HG03108 (cell line): Measurements from ENCODE around the gene CYP39A1.
A peak's percentile ranks its signal among the peaks of the same experiment; 100 is the strongest.
"Not testable (repeated sequence)": the region's sequence is repeated elsewhere in the genome, so short reads cannot be mapped to it uniquely, and the experiment has no call there.

Source experiments
- ATAC-seq: cut with Tn5 transposase; IDR thresholded peaks from one replicate; pipeline ENCODE4 v1.9.1; 2021; ENCODE audit warnings: moderate library complexity; ENCODE audit not compliant: unreplicated experiment

The CYP39A1 gene

DNA sequence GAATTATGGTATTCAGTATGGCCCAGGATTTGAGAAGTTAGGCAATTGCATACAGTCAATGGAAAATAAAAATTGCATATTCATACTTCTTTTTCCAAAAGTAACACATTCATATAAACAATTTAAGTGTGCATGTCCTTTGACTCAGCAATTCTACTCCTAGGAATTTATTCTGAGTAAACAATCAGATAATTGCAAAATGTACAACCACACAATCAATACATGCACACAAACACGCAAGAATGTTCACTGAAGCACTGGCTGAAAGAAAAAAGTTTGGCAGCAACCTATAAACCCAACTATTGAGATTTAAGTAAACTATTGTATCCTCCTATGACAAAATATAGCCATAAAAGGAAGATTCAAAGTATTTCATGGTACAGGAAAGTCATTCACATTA lies 1.6 kb downstream of the CYP39A1 start:
- ATAC-seq, result no peak

DNA sequence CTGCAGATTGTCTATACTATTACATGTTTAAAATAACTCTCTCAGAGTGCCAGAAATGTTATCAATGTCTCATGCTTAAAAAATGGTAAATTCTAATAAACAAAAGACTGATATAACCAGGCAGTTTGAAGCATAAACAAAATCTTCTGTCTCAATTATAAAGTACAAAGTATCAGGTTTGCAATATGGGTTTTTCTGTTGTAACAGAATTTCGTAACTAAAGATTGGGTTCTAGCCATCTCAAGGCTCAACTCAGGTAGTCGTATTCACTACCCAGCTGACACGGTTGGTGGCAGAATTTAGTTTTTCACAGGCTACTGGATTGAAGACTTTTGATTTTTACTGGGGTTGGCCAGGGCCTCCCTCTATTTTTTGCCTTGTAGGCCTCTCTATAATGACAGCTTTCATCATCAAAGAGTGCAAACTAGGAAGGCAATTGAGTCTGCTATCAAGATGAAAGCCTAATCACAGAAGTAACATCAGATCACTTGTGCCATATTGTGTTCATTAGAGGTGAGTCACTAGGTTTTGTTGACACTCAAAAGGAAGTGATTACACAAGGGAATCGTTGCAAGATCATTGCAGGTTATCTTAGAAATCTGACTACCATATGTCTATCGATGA lies 3.6 kb downstream of the CYP39A1 start:
- ATAC-seq, result no peak

DNA sequence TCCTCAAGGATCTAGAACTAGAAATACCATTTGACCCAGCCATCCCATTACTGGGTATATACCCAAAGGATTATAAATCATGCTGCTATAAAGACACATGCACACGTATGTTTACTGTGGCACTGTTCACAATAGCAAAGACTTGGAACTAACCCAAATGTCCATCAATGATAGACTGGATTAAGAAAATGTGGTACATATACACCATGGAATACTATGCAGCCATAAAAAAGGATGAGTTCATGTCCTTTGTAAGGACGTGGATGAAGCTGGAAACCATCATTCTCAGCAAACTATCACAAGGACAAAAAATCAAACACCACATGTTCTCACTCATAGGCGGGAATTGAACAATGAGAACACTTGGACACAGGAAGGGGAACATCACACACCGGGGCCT lies 4.5 kb downstream of the CYP39A1 start:
- ATAC-seq, result not testable (repeated sequence)

GRCh38 chr6:46645265-46645664 lies 7.4 kb downstream of the CYP39A1 start:
- no peak for ATAC-seq

DNA sequence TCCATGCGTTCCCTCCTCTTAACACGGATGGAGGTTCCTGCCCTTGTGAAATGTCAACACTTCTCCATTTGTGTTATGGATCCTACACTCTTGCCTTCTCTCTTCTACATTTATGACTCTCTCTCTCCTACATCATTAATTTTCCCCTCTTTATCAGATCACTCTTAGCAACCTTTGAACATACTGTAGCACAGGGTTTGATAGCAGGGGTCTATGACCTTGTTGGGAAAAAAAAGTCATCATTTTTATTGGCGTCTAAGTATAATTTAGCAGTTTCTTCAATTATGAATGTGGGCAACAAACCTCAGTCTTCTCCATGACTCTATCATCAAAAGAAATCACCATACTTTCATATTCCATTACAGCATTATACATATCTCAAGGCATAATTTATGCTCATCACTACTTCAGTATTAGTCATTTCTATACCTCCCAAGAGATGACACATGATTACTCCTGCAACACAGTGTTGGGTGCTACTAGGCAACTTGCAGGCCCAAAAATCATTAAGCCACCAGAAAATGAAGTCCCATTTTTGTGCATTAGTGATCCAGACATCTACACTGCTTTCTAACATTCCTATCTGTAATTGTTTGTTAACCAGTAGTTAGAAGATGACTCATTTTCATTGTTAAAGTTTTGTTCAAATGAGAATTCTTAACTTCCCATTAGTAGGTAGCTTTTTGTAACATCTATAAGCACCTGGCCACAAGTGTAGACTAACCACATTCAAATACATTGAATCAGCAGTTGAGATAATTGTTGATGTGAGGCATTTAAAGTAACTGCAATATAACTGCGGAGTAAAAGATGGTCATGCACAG lies 9.5 kb downstream of the CYP39A1 start:
- ATAC-seq, result no peak

DNA sequence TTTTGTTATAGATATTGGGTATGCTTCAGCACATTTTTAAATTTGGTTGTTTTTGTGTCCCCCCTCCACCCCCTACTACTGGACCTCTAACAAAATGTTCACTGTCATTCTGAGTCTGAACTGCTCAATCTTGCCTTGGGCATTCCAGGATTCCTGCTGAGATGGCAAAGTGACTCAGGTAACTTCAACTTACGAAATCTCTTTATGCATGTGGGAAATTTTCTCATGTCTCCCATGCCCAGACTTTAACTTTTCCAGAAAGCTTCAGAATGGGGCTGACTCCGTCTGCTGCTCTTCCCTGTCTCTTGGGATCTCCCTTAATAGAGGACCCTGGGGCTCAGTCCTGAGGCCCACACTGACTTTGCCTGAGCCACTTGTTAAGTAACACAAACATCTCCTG lies 14.0 kb downstream of the CYP39A1 start:
- ATAC-seq, result no peak

- no peak for ATAC-seq
These were observed 14.7 kb downstream of the CYP39A1 start for GRCh38 chr6:46637933-46638332.

DNA sequence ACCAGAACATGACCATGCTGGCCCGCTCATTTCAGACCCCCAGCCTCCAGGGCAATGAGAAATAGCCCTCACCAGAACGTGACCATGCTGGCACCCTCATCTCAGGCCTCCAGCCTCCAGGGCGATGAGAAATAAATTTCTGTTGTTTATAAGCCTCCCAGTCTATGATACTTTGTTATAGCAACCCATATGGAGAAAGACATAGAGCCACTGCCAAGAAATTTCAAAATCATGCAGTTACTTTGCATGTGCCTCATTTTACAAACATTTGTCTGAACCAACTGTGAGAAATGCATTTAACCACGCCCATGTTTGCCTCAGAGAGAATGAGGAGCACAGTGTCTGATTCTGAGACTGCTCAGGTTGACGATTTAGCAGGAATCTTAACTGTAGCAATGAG lies 15.5 kb downstream of the CYP39A1 start:
- ATAC-seq, result no peak

GRCh38 chr6:46635462-46635861 lies 17.2 kb downstream of the CYP39A1 start:
- ATAC-seq, result no peak

GRCh38 chr6:46632053-46632452 lies 20.6 kb downstream of the CYP39A1 start:
- ATAC-seq, result no peak

GRCh38 chr6:46629691-46630090 lies 22.9 kb downstream of the CYP39A1 start:
- no peak for ATAC-seq

- ATAC-seq, result no peak
These were observed 23.6 kb downstream of the CYP39A1 start for GRCh38 chr6:46628976-46629375.

GRCh38 chr6:46628498-46628897 lies 24.1 kb downstream of the CYP39A1 start:
- no peak for ATAC-seq

- no peak for ATAC-seq
These were observed 25.6 kb downstream of the CYP39A1 start for GRCh38 chr6:46626976-46627375.

GRCh38 chr6:46626228-46626909 lies 26.2 kb downstream of the CYP39A1 start:
- peak; percentile 63 for ATAC-seq

DNA sequence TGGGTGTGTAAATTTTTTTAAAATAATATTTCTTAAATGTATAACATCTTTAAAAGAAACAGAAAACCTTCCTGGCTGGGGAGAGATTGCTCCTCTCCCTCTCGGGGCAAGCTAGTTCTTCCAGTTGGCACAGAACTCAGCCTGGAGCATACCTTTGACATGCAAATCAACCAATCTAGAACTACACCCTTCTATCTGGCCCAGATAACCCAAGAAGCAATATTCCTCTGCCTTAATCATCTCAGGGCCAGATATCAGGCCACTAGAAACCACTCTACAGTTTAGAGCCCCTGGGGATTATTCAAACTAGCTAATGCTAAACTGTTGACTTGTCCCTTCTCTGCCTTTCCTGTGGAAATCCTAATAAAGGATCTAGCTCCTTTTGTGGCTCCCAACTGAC lies 33.9 kb downstream of the CYP39A1 start:
- no peak for ATAC-seq

GRCh38 chr6:46612645-46613044 lies 40.0 kb downstream of the CYP39A1 start:
- no peak for ATAC-seq

DNA sequence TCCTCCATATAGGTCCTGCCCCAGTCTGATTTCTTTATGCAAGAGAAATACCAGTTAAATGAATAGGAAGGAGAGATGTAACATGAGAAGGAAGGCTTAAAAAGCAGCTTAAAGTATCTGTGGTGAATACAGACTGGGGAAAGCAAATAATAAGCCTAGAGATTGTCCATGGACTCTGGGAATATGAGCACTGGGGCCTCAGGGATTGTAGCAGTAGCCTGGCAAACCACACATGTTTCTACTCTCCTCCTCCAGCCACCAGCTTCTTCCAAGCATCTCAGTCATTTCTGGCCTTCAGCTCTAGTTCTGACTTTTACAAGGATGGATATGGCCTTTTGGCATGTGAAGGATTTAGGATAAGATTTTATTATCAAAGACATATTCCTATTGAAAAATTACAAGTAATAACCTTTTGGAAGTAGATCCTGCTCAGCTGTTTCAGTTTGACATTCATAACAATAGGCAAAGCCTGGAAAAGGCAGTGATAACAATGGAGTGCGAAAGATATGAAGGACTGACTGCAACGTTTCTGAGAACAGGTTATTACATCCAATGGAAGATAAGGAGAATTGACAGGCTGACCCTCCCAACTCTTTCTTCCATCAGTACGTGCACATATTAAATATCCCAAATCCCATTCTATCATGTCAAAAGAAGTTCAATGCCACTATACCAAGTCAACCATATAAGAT lies 41.6 kb downstream of the CYP39A1 start:
- no peak for ATAC-seq

- no peak for ATAC-seq
These were observed 46.3 kb downstream of the CYP39A1 start for GRCh38 chr6:46606338-46606737.

GRCh38 chr6:46605091-46605797 lies 47.4 kb downstream of the CYP39A1 start:
- ATAC-seq, result peak; percentile 52

DNA sequence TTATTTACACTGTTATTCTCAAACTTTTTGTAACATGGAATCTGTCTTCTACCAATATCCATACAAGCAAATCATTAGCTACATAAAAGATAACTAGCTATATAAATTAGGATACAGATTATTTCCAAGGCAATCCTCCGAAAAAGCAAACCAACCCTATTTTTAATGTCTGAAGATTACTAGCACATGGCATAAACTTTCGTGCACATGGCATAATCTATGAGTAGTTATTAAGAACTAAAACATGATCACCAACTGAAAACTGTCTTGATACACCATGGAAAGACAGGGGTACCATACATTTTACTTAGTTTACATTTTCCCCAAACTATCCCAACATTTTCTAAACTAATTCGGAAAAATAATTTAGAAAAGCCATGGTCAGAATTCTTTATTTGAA lies 54.4 kb downstream of the CYP39A1 start:
- no peak for ATAC-seq
